HCT116 (cell line): ENCODE data around the gene DENND1A.

Experiments
- ATF3 ChIP-seq: IDR thresholded peaks from 2 replicates; pipeline ENCODE4 v1.6.1; 2012
- CBX3 ChIP-seq: IDR thresholded peaks from 2 replicates; pipeline ENCODE4 v1.6.1; 2012; ENCODE audit warnings: low read depth
- CTCF ChIP-seq, 3 experiments: fragments of 200-600 bp in 1 of 3; sonication (generic) in 1 of 3; IDR thresholded peaks in 2 of 3; conservative IDR thresholded peaks in 1 of 3; 2 replicates each; pipeline ENCODE4 v1.5.1; 2012 to 2017; ENCODE audit warnings: low read depth in 2 of 3, low read length in 2 of 3, antibody characterized with exemption in 1 of 3, borderline replicate concordance in 1 of 3, control low read depth in 1 of 3, mild to moderate bottlenecking in 1 of 3, mixed read lengths in 1 of 3, mixed run types in 1 of 3, moderate library complexity in 1 of 3; ENCODE audit not compliant: insufficient read depth in 1 of 3
- EZH2 ChIP-seq: fragments of 200-600 bp; sonication (generic); IDR thresholded peaks from 2 replicates; pipeline ENCODE4 v1.6.1; 2017; ENCODE audit warnings: antibody characterized with exemption, mixed run types
- FOSL1 ChIP-seq: IDR thresholded peaks from 2 replicates; pipeline ENCODE4 v1.6.1; 2012; ENCODE audit warnings: low read depth
- POLR2A ChIP-seq: IDR thresholded peaks from 2 replicates; pipeline ENCODE4 v1.7.0; 2011; ENCODE audit warnings: borderline replicate concordance; ENCODE audit not compliant: insufficient read depth, insufficient read length; ENCODE audit errors: extremely low read depth
- REST ChIP-seq: IDR thresholded peaks from 2 replicates; pipeline ENCODE4 v1.6.1; 2012; ENCODE audit warnings: low read depth
- YY1 ChIP-seq: IDR thresholded peaks from 2 replicates; pipeline ENCODE4 v1.6.1; 2011; ENCODE audit warnings: low read length, low read depth, moderate library complexity, mild to moderate bottlenecking; ENCODE audit not compliant: insufficient replicate concordance; ENCODE audit errors: extremely low read depth
- ZNF274 ChIP-seq: fragments of 200-500 bp; sonication (Bioruptor generic); IDR thresholded peaks from 2 replicates; pipeline ENCODE4 v1.6.1; 2014; ENCODE audit warnings: mild to moderate bottlenecking, low read depth, low read length, inconsistent platforms

GRCh38 chr9:123525424-123525823, 404.5 kb downstream of the DENND1A start:
- no peak for TF ChIP-seq CTCF (IDR thresholded peaks at IDR 0.05 in 2 of 3, conservative IDR thresholded peaks at IDR 0.05 in 1 of 3; ENCODE audit: borderline replicate concordance in 1 of 3, insufficient read depth in 1 of 3, low read depth in 2 of 3, low read length in 2 of 3)
- TF ChIP-seq YY1: no peak
- no peak for TF ChIP-seq POLR2A
- TF ChIP-seq ATF3: no peak
- no peak for TF ChIP-seq CBX3
- no peak for TF ChIP-seq EZH2
- TF ChIP-seq ZNF274: no peak
- no peak for TF ChIP-seq FOSL1
- TF ChIP-seq REST: no peak
